ENCODE data around the gene AP4S1. TPM values are rescaled to one million over a fixed set of nuclear protein-coding genes. Genes with fewer than 3 reads are reported as not detected.

Gene AP4S1
- total and polyA plus RNA-seq, 2 of the 8 experiments (the other 6 are each of a cell fraction or from before 2014, with no cell fraction given) = 2.8 to 9.9 TPM

- H4K20me1 ChIP-seq (replicated peaks in 1 of 2; ENCODE audit: control insufficient read depth in 1 of 2, insufficient read depth in 2 of 2, low read length in 2 of 2) = peaks cover 3 to 6% of the 10 kb centered on the region in 2 experiments
- no peak for FAIRE-seq
These were observed 22.2 kb upstream of the AP4S1 start for GRCh38 chr14:31003284-31003683.

More at GRCh38 chr14:31003284-31003683, 22.2 kb upstream of the AP4S1 start:
- DNase-seq (ENCODE audit: low read depth in 1 of 2, low spot score in 2 of 2) = no peak
- H2AFZ ChIP-seq (ENCODE audit: low read length) = no peak overlapping the region
- no peak overlapping the region for H2BK120ac ChIP-seq (replicated peaks; ENCODE audit: low read depth, low read length)
- peaks cover 4% of the 10 kb centered on the region; the same call in 1 of the 2 replicates for H3K79me1 ChIP-seq (ENCODE audit: low read depth, low read length)
- no peak overlapping the region for H4K8ac ChIP-seq (ENCODE audit: extremely low read depth, insufficient read depth, low read length)
- peaks cover 6 to 94% of the 10 kb centered on the region in 2 experiments for H3K79me2 ChIP-seq (ENCODE audit: control insufficient read depth in 1 of 2, insufficient read depth in 2 of 2, low read length in 2 of 2)
- no peak overlapping the region for H2BK15ac ChIP-seq (ENCODE audit: low read length)
- no peak overlapping the region for H2AK5ac ChIP-seq (ENCODE audit: low read depth, low read length)
- no peak overlapping the region for H3K4me3 ChIP-seq (ENCODE audit: extremely low read depth in 1 of 4, insufficient read depth in 2 of 4, low read depth in 3 of 4, low read length in 4 of 4)
- H2BK5ac ChIP-seq (ENCODE audit: low read depth, low read length) = no peak overlapping the region
- no peaks in the 10 kb centered on the region for H3K23me2 ChIP-seq (ENCODE audit: low read depth, low read length)
- H3K9ac ChIP-seq (replicated peaks in 1 of 4; ENCODE audit: extremely low read depth in 1 of 4, low read depth in 3 of 4, low read length in 3 of 4) = no peak overlapping the region
- H3K9me3 ChIP-seq (ENCODE audit: insufficient read depth in 2 of 2, low read depth in 1 of 2, low read length in 1 of 2) = peaks cover 0 to 2% of the 10 kb centered on the region in 2 experiments; a peak in 1 of 4 replicates
- H3K27me3 ChIP-seq (replicated peaks in 1 of 4; ENCODE audit: control insufficient read depth in 3 of 4, extremely low read depth in 1 of 4, insufficient read depth in 3 of 4, low read length in 3 of 4) = no peaks in the 10 kb centered on the region
- ChIA-PET POLR2A (ENCODE audit: partially characterized antibody) (interaction anchor here (0.5 to 0.8 kb wide), 2 partner anchors 22 to 29 kb away, joined by 3 read pairs; partner anchors contain the start of gene AP4S1), CTCF (ENCODE audit: partially characterized antibody) (interaction anchor here (0.7 to 1.5 kb wide), 7 partner anchors 9 to 80 kb away, joined by 3 to 4 read pairs (median 3); no protein-coding TSS in a partner anchor)
- no peak overlapping the region for H3K4ac ChIP-seq (replicated peaks; ENCODE audit: insufficient read length, low read depth, low read length)
- no peak overlapping the region for H4K5ac ChIP-seq (ENCODE audit: insufficient read length, low read depth, low read length)
- H3K27ac ChIP-seq (ENCODE audit: low read depth, low read length) = no peak overlapping the region
- H3K56ac ChIP-seq (replicated peaks; ENCODE audit: insufficient read length, low read depth, low read length) = no peak overlapping the region
- H3K4me1 ChIP-seq (replicated peaks in 1 of 4; ENCODE audit: control insufficient read depth in 3 of 4, insufficient read depth in 4 of 4, low read length in 3 of 4) = peaks cover 1 to 5% (median 3%) of the 10 kb centered on the region in 4 experiments; a peak in 6 of 7 replicates
- no peaks in the 10 kb centered on the region; a peak in 2 of 8 replicates for H3K36me3 ChIP-seq (ENCODE audit: control insufficient read depth in 2 of 4, insufficient read depth in 4 of 4, low read length in 3 of 4)
- H3K4me2 ChIP-seq (ENCODE audit: insufficient read depth in 1 of 2, low read depth in 2 of 2, low read length in 2 of 2) = no peak overlapping the region
- 90% methylated on average over 3 of the region's 3 CpGs; no CpG with 5 or more reads in 1 of the 2 experiments for WGBS, 2 experiments (ENCODE audit: extremely low coverage in 1 of 2, insufficient coverage in 1 of 2, insufficient read length in 1 of 2, insufficient replicate concordance in 2 of 2, low coverage in 1 of 2, low lambda C conversion rate in 2 of 2, missing lambda C conversion rate in 1 of 2)
- TF ChIP-seq CBX8 (IDR thresholded peaks at IDR 0.05; ENCODE audit: borderline replicate concordance, low read depth, low read length) (no peak), TBP (IDR thresholded peaks at IDR 0.05; ENCODE audit: low read depth, low read length) (no peak), NRF1 (IDR thresholded peaks at IDR 0.05; ENCODE audit: low read depth, low read length) (no peak), HDAC2 (IDR thresholded peaks at IDR 0.05; ENCODE audit: borderline replicate concordance in 1 of 2, low read depth in 2 of 2, low read length in 2 of 2) (no peak), BRCA1 (IDR thresholded peaks at IDR 0.05; ENCODE audit: low read depth, low read length) (no peak), SIN3A (conservative IDR thresholded peaks at IDR 0.05 in 1 of 2, IDR thresholded peaks at IDR 0.05 in 1 of 2; ENCODE audit: low read depth in 1 of 2, low read length in 2 of 2) (no peak)
- no peak overlapping the region for H3K14ac ChIP-seq (ENCODE audit: insufficient read length)
- no peak overlapping the region for H2BK20ac ChIP-seq (ENCODE audit: low read length)
- no peak overlapping the region for H3K23ac ChIP-seq (ENCODE audit: insufficient read length)
- H4K91ac ChIP-seq (replicated peaks; ENCODE audit: insufficient read length, low read length) = no peak overlapping the region
- no peak overlapping the region for H2BK12ac ChIP-seq (ENCODE audit: low read depth, low read length)
- no peak overlapping the region for H3K18ac ChIP-seq (ENCODE audit: extremely low read depth, low read length)
